ENCODE measurements around the gene TMEM62.

GRCh38 chr15:43100971-43101370 lies 32.4 kb upstream of the TMEM62 start:
- TF ChIP-seq CTCF (IDR thresholded peaks at IDR 0.05) (no peak), POLR2A (IDR thresholded peaks at IDR 0.05) (no peak)

Measured in right lobe of liver (tissue), 4 donors.